OCI-LY1 (cell line): ENCODE results near the gene GMDS.

Experiments
- H2AFZ ChIP-seq: fragments of 200-600 bp; sonication (generic), shearing (Covaris generic); 2 replicates; pipeline ENCODE4 v1.6.0; 2014; ENCODE audit warnings: antibody characterized with exemption, mild to moderate bottlenecking, low read length
- H3F3A ChIP-seq: fragments of 200-600 bp; sonication (generic), shearing (Covaris generic); 2 replicates; pipeline ENCODE4 v1.6.0; 2014; ENCODE audit warnings: mild to moderate bottlenecking, antibody characterized with exemption, low read length, moderate library complexity; ENCODE audit not compliant: insufficient read depth
- H3K27ac ChIP-seq: fragments of 200-600 bp; sonication (generic); 2 replicates; pipeline ENCODE4 v1.5.1; 2014; ENCODE audit warnings: low read length, mixed run types, mild to moderate bottlenecking, low read depth; ENCODE audit not compliant: poor library complexity, severe bottlenecking
- H3K27me3 ChIP-seq: fragments of 200-600 bp; sonication (generic); 2 replicates; pipeline ENCODE4 v1.6.0; 2014; ENCODE audit warnings: antibody characterized with exemption, mild to moderate bottlenecking, low read length, moderate library complexity; ENCODE audit not compliant: insufficient read depth
- H3K36me3 ChIP-seq: fragments of 200-600 bp; sonication (generic); 2 replicates; pipeline ENCODE4 v1.6.1; 2014; ENCODE audit warnings: mild to moderate bottlenecking, antibody characterized with exemption, low read length, moderate library complexity, mixed read lengths; ENCODE audit not compliant: insufficient read depth
- H3K4me1 ChIP-seq: fragments of 200-600 bp; sonication (generic); 2 replicates; pipeline ENCODE4 v1.5.1; 2014; ENCODE audit warnings: mild to moderate bottlenecking, low read length, moderate library complexity; ENCODE audit not compliant: insufficient read depth, severe bottlenecking
- H3K4me2 ChIP-seq: fragments of 200-600 bp; sonication (generic), shearing (Covaris generic); 2 replicates; pipeline ENCODE4 v1.6.1; 2014; ENCODE audit warnings: low read length
- H3K4me3 ChIP-seq: fragments of 200-600 bp; sonication (generic); 2 replicates; pipeline ENCODE4 v1.5.1; 2014; ENCODE audit warnings: low read length, low read depth, mild to moderate bottlenecking, mixed read lengths; ENCODE audit not compliant: poor library complexity, severe bottlenecking
- H3K79me2 ChIP-seq: fragments of 200-600 bp; shearing (Covaris generic); 2 replicates; pipeline ENCODE4 v1.6.1; 2016; ENCODE audit warnings: mixed run types, low read length, mixed read lengths; ENCODE audit not compliant: insufficient read depth
- H3K9ac ChIP-seq: fragments of 200-600 bp; sonication (generic), shearing (Covaris generic); 2 replicates; pipeline ENCODE4 v1.6.1; 2014; ENCODE audit warnings: mild to moderate bottlenecking, low read length, mixed read lengths
- H3K9me2 ChIP-seq: fragments of 200-600 bp; sonication (generic), shearing (Covaris generic); 2 replicates; pipeline ENCODE4 v1.6.1; 2014; ENCODE audit warnings: low read depth, mild to moderate bottlenecking, low read length, mixed read lengths
- H3K9me3 ChIP-seq: fragments of 200-600 bp; shearing (Covaris generic); 2 replicates; pipeline ENCODE4 v1.6.1; 2014; ENCODE audit warnings: low read length, mixed read lengths
- H4K20me1 ChIP-seq: fragments of 200-600 bp; sonication (generic), shearing (Covaris generic); 2 replicates; pipeline ENCODE4 v1.6.0; 2016; ENCODE audit warnings: mild to moderate bottlenecking, low read length; ENCODE audit not compliant: insufficient read depth
- EZH2 ChIP-seq: fragments of 200-600 bp; sonication (generic), shearing (Covaris generic); IDR thresholded peaks from 2 replicates; pipeline ENCODE4 v1.8.0; 2017; ENCODE audit warnings: borderline replicate concordance, mixed run types, mild to moderate bottlenecking, antibody characterized with exemption, low read length, moderate library complexity, mixed read lengths
- TF ChIP-seq, protein P1 (sequence below): fragments of 200-600 bp; sonication (generic), shearing (Covaris generic); IDR thresholded peaks from 2 replicates; pipeline ENCODE4 v1.5.1; 2017; ENCODE audit warnings: mild to moderate bottlenecking, antibody characterized with exemption, low read length, moderate library complexity, mixed read lengths

Gene GMDS

DNA sequence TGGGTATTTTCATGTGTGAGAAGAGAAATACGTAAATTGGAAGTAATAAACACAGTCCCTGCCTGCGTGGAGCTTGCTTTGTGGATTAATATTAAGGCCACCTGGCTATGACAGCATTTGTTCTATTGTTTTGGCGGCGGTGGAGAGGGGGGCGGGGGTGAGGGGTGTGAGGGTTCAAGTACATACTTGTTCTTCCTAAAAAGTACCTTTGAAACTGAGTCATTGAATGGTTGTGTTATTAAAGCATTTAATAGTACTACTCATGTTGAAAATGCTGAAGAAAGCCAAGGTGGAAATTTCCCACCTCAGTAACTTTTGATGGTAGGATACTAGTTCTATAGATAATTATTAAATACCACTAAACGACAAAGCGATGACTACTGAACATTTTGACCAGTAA, 540.7 kb downstream of the GMDS start:
- no peaks in the 10 kb centered on the region for H3K9me2 ChIP-seq

DNA sequence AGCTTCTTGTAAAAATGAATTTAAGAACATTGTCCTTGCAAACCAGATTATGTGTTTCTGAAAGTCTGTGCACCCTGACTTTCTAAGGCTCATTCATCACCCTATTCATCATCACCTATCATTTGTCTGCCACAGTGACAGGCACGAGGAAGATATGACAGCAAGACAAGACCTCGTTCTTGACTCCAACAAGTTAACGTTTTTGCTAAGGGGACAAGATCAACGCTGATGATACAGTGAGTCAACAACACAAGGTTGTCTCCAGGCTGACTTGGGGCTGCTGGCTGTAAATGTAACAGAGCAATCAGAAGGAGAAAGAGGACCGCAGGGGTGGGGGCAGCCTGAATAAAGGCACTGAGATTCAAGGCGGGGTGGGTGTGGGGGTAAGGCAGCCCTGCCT, 541.5 kb downstream of the GMDS start:
- H3K9me3 ChIP-seq = no peaks in the 10 kb centered on the region
- H4K20me1 ChIP-seq = no peaks in the 10 kb centered on the region
- peaks cover 28% of the 10 kb centered on the region for H3K4me1 ChIP-seq
- H3K27ac ChIP-seq = no peak overlapping the region
- no peak overlapping the region for H3K9ac ChIP-seq
- no peak overlapping the region for H3K4me3 ChIP-seq
- H3K4me2 ChIP-seq = no peak overlapping the region
- no peaks in the 10 kb centered on the region for H3K79me2 ChIP-seq
- H3K27me3 ChIP-seq = no peaks in the 10 kb centered on the region
- H3F3A ChIP-seq = no peaks in the 10 kb centered on the region
- no peaks in the 10 kb centered on the region for H3K9me2 ChIP-seq
- no peak overlapping the region for H2AFZ ChIP-seq
- no peak for TF ChIP-seq EZH2
- TF ChIP-seq, protein P1, sequence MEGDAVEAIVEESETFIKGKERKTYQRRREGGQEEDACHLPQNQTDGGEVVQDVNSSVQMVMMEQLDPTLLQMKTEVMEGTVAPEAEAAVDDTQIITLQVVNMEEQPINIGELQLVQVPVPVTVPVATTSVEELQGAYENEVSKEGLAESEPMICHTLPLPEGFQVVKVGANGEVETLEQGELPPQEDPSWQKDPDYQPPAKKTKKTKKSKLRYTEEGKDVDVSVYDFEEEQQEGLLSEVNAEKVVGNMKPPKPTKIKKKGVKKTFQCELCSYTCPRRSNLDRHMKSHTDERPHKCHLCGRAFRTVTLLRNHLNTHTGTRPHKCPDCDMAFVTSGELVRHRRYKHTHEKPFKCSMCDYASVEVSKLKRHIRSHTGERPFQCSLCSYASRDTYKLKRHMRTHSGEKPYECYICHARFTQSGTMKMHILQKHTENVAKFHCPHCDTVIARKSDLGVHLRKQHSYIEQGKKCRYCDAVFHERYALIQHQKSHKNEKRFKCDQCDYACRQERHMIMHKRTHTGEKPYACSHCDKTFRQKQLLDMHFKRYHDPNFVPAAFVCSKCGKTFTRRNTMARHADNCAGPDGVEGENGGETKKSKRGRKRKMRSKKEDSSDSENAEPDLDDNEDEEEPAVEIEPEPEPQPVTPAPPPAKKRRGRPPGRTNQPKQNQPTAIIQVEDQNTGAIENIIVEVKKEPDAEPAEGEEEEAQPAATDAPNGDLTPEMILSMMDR = no peak
- no peaks in the 10 kb centered on the region for H3K36me3 ChIP-seq

More for the DNA sequence above, 540.7 kb downstream of the GMDS start:
- Histone ChIP-seq H3K9me3 (no peaks in the 10 kb centered on the region), H2AFZ (no peak overlapping the region), H3K27ac (no peak overlapping the region), H3K79me2 (no peaks in the 10 kb centered on the region), H3F3A (no peaks in the 10 kb centered on the region), H3K36me3 (no peaks in the 10 kb centered on the region), H3K9ac (no peak overlapping the region), H3K4me3 (no peak overlapping the region), H3K27me3 (no peaks in the 10 kb centered on the region), H4K20me1 (no peaks in the 10 kb centered on the region), H3K4me1 (peaks cover 28% of the 10 kb centered on the region), H3K4me2 (no peak overlapping the region; the same call in 1 of the 2 replicates)
- no peak for TF ChIP-seq EZH2

DNA sequence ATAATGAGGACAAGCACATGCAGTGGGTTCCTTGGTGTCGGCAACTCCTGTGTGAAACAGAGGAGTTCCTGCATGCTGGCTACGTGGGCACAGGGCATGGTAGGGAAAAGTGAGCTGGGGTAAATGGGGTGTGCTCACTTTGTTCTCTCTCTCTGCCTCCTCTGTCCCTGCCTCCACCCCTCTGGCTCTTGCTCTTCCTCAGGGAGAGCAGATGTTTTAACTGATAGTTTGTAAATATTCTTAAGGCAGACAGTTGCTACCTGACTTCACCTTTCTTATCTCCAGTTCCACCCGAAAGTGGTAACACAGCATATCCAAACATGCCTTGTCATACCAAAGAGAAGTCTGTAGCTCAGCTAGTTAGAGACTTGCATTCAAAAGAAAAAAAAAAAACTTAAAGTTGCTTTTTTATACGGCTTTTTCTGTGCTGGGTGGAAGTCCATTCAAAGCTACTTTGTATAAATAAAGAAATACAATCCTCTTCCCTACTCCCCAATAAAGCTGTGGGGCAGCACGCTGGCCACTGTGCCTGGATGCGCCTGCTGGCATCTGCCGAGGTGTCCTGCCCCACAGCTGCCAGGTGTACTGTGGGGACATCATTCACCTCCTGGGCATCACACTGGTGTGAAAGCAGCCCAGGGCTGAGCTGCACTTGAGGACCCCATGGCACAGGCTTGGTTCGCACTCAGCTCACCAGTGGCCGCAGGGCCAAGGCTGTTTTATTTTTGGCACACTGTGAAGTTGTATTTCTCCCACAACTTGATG, 542.1 kb downstream of the GMDS start:
- Histone ChIP-seq H3K27me3 (no peaks in the 10 kb centered on the region), H3K79me2 (no peaks in the 10 kb centered on the region), H3F3A (no peaks in the 10 kb centered on the region), H3K9ac (no peak overlapping the region), H3K4me2 (no peak overlapping the region), H2AFZ (no peak overlapping the region), H3K4me1 (peaks cover 34% of the 10 kb centered on the region), H3K27ac (no peak overlapping the region), H3K4me3 (no peak overlapping the region), H3K9me3 (no peaks in the 10 kb centered on the region), H4K20me1 (no peaks in the 10 kb centered on the region), H3K9me2 (no peaks in the 10 kb centered on the region), H3K36me3 (no peaks in the 10 kb centered on the region)
- TF ChIP-seq, protein P1 = no peak

DNA sequence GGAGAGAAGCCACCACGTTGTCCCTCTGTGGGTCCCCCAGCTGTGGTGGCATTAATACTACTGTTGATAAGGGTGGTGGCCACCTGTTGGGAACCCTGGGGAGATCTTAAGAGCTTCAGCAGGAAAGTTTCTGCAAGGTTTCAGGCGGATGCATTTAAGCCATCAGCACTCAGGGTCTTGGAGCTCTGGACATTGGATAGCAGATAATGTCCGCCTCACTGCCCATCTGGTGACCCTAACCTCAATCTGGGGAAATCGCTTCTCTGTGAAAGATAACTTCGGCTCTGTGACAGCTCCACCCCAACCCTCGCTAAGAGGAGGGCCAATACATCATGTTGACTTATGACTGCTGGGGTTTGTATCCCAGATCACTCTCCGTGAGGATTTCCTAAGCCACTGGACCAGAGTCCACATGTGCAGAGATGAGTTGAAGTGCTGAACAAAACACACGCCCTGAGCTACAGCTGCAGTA, 542.8 kb downstream of the GMDS start:
- TF ChIP-seq, protein P1 = no peak
- no peak for TF ChIP-seq EZH2
- no peaks in the 10 kb centered on the region for H3F3A ChIP-seq
- H3K4me2 ChIP-seq = no peak overlapping the region
- H4K20me1 ChIP-seq = no peaks in the 10 kb centered on the region
- no peak overlapping the region for H2AFZ ChIP-seq
- no peaks in the 10 kb centered on the region for H3K9me3 ChIP-seq
- H3K36me3 ChIP-seq = peaks cover 2% of the 10 kb centered on the region; the same call in 1 of the 2 replicates
- H3K4me3 ChIP-seq = no peak overlapping the region
- H3K79me2 ChIP-seq = no peaks in the 10 kb centered on the region
- no peaks in the 10 kb centered on the region for H3K9me2 ChIP-seq
- H3K27ac ChIP-seq = no peak overlapping the region
- peaks cover 40% of the 10 kb centered on the region for H3K4me1 ChIP-seq
- H3K27me3 ChIP-seq = no peaks in the 10 kb centered on the region
- no peak overlapping the region for H3K9ac ChIP-seq
